ENCODE data around the gene MPPED2.

- TF ChIP-seq CTCF (IDR thresholded peaks at IDR 0.05) (no peak), POLR2A (IDR thresholded peaks at IDR 0.05) (no peak)
These were observed 40.6 kb downstream of the MPPED2 start for GRCh38 chr11:30545507-30545906.
